ENCODE data around the gene LGALS16.
"Not testable (repeated sequence)": the region's sequence is repeated elsewhere in the genome, so short reads cannot be mapped to it uniquely, and the experiment has no call there.

The LGALS16 gene, protein sequence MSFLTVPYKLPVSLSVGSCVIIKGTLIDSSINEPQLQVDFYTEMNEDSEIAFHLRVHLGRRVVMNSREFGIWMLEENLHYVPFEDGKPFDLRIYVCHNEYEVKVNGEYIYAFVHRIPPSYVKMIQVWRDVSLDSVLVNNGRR

DNA sequence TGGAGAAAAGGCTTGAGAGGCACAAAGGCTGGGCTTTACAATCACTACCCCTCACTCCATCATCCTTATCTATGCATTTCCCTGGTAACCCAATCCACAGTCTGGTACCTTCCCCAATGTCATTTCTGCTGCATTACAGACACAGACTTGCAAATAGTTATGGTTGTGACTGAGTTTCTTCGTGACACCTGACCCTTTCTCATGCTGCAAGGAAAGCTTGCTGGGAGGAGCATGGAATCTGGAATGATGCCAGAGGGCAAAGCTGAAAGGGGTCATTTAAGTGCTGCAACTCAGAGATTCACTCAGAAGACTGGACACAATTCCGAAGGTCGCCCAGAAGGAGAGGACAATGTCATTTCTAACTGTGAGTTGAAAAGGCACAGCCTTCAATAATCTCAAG is at the start of gene LGALS16:
Gene LGALS16, plus strand, starts transcription at position 301 of the 400 bp plus-strand sequence. Its CDS starts 49 bp downstream, at position 350.
- no peak for DNase-seq

DNA sequence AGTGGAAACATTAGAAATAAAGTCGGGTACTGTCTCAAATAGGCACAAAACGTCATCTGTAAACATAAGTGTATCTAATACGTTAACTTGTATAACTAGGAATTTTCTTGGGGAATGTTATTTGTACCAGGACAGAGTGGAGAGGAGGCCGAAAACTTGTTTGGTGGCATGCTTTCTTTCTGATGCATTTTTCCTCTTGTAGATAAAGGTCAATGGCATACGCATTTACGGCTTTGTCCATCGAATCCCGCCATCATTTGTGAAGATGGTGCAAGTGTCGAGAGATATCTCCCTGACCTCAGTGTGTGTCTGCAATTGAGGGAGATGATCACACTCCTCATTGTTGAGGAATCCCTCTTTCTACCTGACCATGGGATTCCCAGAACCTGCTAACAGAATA is 48.7 kb upstream of the LGALS16 start:
- no peak for DNase-seq

DNA sequence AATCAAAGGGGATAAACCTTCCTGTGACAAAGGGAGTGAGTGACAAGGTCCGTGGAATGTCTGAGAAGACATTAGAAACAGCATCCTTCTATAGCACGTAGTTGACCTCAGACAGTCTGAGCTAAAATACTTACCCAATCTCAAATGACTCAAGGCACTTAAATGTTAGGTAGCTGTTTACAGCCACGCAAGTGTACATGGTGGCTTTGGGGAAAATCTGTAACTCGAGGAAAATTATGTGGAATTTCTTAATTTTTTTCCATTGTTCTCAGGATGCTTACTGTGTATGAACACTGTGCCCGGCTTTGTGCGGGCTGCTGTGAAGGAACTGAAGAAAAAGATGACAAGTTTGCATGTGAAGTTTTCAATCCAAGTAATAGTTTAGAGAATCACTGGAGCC is 48.2 kb upstream of the LGALS16 start:
- DNase-seq = no peak

DNA sequence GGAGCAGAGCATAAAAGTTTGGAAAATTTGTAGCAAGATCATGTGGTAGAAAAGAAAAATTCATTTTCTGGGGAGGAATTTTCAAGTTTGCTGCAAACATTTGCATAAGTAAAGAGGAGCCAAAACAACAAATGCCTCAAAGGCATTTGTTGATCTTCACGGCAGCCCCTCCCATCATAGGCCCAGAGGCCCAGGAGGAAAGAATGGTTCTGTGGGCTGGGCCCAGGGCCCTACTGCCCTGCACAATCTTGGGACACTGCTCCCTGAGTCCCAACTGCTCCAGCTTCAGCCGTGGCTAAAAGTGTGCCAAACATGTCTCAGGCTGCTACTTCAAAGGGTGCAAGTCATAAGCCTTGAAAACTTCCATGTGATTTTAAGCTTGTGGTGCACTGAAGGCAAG is 42.1 kb upstream of the LGALS16 start:
- DNase-seq = no peak

DNA sequence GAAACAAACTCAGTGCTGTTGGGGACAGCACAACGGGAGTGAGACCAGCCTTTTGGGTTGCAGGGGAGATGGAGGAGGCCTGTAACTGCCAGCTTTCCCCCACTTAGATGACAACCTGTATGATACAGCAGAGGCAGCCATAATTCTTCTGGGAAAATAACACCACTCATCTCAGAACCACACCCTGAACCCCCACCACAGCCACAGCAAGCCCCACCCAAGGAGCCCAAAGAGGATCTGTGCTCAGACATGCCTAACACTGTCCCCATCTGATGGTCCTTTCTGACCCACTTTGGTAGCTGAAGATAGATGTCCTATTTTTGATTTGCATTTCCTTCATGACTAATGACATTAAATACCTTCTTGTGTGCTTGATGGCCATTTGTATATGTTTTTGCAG is 38.0 kb upstream of the LGALS16 start:
- DNase-seq = no peak

DNA sequence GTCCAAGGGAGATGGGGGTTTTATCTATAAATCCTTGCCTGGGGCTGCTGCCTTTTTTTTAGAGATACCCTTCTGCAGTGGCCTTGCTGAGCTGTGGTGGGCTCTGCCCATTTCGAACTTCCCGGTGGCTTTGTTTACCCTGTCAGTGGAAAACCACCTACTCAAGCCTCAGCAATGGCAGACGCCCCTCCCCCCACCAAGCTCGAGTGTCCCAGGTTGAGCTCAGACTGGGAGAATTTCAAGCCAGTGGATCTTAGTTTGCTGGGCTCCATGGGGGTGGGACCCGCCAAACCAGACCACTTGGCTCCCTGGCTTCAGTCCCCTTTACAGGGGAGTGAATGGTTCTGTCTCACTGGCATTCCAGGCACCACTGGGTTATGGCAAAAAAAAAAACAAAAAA is 31.8 kb upstream of the LGALS16 start:
- DNase-seq = no peak

DNA sequence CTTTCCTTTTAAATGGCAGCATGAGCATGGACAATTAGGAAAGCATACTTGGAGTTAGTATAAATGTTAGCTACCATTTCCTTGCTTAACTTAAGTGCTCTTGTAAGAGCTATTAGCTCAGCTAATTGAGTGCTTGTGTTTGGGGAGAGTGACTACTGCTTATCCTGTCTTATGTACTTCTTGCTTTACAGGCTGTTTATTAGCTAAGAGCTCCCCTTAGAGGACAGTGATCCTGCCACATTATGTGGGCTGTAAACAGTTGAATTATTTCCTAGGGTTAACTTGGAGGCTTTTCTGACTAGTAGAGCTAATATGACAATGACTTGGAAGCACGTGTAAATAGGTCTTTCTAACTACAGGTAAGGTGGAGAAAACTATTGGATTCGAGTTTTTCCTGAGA is 28.1 kb upstream of the LGALS16 start:
- DNase-seq = not testable (repeated sequence)

DNA sequence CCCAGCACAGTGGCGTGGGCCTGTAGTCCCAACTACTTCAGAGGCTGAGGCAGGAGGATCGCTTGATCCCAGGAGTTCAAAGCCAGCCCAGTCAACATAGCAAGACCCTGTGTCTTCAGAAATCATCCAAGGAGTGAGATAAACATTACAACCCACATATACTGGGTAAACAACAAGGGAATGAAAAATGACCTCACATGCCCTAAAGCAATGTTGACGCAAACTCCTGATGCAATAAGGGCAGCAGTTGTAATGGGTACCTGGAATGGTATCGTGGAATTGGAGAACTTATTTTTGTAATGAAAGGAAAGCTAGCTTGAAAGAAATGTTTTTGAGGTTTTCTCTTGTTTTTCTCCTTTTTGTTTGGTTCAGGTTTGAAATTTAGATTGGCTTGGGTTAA is 24.5 kb upstream of the LGALS16 start:
- no peak for DNase-seq

DNA sequence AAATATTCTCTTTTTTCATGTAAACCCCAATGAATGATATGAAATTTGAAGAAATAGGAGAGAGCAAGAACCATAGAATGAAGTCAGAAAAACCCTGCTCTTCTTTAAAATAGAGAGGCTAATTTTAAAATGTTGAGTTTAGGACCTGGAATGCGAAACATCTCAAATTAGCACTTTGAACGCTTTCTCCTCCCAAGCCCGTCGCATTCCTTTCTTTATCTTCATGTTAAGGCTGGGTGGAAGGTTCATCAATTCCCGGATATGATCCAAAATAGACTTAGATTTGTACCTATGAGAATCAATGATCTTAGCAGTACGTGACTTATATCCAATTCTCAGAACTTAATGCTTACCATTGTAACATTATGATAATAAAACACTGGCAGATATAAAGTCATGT is 24.1 kb upstream of the LGALS16 start:
- no peak for DNase-seq

DNA sequence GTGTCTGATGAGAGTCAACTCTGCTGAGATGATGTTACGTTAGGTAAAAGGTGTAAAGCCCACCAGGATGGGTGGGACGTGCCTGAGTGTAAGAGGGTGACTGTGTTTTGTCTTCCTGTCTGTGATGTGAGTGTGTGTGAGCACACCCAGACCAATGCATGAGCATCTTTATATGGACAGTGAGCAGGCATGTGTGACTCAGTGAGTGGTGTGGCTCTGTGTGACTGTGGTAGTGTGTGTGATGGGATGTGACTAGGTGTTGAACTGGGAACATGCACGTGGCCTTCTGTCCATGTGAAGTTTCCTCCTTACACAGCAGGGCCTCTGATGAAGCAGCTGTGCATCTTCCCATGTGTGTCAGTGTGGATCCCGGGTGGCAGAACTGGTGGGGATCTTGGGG is 17.8 kb upstream of the LGALS16 start:
- DNase-seq = no peak

DNA sequence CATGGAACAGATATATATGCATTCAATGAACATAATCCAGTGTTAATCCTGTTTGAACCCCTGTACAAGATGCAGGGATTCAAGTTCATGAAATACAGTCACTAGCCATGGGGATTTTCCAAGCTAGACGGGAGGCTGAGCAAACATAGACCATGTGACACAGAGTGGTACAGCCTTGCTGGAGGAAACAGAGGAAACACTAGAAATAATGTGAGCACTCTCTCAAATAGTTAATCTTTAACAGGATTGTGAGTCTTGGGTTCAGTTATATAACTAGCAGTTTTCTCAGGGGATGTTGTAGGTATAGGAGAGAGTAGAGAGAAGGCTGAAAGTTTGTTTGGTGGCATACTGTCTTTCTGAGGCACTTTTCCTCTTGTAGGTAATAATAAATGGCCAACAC is 13.9 kb upstream of the LGALS16 start:
- no peak for DNase-seq

DNA sequence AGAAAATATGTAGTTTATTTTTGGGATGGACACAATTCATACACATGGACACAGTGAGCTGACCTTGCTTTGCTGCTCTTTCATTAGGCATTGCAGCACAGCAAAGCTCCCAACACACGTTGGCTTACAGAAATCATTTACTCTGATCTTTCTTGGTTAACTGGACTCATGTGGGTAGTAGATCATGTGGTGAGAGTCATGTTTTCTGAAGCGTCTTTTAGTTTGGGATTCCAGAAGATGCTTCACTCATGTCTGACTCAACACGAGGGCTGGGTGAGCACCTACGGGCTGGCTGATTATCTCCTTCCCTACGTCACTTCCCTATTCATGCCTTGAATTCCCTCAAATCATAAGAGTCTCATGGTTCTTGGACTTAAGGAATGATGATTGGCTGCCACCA is 12.1 kb upstream of the LGALS16 start:
- no peak for DNase-seq

DNA sequence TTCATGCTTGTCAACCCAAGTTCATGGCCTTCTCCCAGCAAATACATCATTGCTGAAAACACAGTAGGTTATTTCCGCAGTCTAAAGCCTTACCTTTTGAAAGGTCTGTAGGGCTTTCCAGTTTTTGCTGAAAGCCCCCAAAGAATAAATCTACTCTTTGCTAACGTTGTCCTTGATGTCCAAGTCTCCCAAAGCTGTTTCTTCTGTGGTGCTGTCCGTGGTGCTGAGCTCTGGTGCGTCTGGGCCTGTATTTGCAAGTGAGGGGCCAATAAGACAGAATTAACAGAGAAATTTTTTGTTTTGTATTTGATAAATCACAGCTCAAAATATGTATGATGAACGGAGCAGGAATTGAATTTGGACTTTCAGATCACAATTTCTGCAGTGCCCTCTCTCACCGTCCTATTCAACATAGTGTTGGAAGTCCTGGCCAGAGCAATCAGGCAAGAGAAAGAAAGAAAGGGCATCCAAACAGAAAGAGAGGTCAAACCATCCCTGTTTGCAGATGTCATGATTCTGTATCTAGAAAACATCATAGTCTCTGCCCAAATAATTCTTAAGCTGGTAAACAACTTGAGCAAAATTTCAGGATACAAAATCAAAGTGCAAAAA is 9.8 kb upstream of the LGALS16 start:
- DNase-seq = no peak

DNA sequence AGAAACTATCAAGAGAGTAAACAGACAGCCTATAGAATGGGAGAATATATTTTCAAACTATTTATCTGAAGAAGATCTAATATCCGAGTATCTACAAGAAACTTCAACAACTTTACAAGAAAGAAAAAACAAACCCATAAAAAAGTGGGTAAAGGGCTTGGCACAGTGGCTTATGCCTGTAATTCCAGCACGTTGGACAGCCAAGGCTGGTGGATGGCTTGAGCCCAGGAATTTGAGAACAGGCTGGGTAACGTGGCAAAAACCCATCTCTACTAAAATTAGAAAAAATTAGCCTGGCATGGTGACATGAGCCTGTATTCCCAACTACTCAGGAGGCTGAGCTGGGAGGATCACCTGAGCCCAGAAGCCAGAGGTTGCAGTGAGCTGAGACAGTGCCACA is 7.8 kb upstream of the LGALS16 start:
- no peak for DNase-seq

DNA sequence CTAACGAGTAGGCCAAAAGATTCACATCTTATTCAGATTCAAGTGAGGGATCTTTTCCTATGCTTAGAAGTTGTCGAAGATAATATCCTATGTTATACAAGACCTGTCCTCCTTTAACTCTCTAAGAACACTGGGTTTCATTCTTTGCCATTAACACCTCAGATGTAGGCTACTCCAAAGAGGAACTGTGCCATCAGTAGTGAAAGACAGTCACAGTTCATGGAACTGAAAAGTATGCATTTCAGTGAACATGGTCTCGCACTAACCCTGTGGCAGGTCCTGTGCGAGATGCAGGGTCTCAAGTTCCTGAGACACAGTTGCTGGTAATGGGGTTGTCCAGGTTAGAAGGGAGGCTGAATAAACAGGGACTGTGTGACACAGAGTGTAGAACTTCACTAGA is 4.1 kb downstream of the LGALS16 start:
- no peak for DNase-seq

DNA sequence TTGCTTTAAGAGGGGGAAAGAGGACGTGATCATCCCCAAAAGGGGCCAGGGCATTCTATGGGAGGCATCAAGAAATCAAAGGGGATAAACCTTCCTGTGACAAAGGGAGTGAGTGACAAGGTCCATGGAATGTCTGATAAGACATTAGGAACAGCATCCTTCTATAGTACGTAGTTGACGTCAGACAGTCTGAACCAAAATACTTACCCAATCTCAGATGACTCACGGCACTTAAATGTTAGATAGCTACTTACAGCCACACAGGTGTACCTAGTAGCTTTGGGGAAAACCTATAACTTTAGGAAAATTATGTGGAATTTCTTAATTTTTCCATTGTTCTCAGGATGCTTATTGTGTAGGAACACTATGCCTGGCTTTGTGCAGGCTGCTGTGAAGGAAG is 4.9 kb downstream of the LGALS16 start:
- DNase-seq = no peak

DNA sequence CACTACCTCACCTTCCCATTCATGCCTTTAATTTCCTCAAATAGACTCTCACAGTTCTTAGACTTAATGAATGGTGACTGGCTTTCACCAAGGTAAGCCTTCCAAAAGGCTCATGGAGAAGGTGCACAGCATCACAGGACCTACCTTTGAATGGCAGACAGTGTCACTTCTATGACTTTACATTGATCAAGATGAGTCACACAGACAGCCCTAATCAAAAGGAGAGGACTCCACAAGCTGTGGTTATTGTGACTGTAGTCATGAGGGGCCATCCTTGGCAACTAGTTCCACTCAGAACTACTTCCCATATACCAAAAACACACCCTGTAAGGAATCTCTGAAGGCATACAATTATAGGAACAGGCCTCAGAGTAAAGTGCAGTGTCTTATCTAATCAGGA is 5.9 kb downstream of the LGALS16 start:
- DNase-seq = no peak

DNA sequence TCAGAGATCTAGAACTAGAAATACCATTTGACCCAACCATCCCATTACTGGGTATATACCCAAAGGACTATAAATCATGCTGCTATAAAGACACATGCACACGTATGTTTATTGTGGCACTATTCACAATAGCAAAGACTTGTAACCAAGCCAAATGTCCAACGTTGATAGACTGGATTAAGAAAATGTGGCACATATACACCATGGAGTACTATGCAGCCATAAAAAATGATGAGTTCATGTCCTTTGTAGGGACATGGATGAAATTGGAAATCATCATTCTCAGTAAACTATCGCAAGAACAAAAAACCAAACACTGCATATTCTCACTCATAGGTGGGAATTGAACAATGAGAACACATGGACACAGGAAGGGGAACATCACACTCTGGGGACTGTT is 14.1 kb downstream of the LGALS16 start:
- not testable (repeated sequence) for DNase-seq

DNA sequence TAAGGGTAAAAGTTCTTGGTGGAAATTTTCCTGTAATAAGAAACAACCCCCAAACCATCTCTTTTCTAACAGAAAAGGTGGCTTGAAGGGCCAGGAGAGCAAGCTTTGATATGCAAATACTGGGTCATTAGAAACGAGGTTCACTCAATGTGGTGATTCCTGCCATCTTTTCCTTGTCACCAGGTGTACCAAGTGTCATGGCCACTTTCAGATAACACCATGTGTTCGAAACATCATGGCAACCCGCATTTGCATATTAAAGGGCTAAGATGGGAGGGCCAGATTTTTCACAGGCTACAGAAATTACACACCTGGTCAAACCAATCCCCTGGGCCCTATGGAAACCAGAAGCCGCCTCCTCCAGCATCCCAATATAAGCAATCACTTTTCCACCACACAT is 15.3 kb downstream of the LGALS16 start:
- no peak for DNase-seq

DNA sequence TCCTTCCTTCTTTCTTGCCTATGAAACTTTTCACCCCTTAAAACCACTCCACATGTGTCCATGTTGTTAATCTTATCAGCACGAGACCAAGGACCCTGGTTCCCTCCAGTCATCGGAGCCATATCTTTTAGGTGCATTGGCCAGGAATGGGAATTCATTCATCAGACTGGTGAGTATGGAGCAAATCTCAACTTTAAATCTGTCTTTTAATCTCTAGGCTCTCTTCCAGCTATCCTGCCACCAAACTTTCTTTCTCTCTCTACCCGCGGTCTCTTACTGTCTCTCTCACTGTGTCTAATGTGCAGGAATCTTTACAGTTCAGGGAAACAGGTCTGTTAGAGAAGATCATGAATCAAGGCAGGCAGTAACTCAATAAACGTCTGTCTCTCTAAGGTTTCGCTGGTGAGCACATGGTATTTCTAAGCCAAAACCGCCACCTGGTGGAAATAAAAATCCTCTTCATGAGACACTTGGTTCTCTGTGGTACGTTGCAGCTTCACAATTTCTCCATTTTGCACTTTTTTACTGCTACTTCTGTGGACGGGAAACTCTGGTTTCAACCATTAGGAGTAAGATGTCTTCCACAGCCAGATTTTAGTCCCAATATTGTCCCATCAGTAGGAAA is 16.1 kb downstream of the LGALS16 start:
- DNase-seq = peak; percentile 73

DNA sequence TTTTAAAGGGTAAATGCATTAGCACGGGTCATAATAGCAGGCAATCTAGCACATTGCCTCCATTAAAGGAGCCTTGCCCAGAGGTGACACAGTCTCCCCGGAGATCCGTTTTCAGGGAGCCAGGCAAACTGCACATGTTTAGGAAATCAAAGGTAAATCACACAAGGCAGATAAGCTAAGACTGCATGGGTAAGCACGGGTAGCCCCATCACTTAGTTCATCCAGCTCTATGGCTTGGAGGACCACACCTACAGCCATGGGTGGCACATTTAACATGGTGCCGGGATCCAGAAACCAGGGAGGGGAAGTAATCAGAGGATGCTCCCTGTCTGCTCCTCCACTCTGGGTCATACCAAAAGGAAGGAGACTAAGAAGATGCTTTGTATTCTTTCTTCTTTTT is 16.8 kb downstream of the LGALS16 start:
- no peak for DNase-seq

DNA sequence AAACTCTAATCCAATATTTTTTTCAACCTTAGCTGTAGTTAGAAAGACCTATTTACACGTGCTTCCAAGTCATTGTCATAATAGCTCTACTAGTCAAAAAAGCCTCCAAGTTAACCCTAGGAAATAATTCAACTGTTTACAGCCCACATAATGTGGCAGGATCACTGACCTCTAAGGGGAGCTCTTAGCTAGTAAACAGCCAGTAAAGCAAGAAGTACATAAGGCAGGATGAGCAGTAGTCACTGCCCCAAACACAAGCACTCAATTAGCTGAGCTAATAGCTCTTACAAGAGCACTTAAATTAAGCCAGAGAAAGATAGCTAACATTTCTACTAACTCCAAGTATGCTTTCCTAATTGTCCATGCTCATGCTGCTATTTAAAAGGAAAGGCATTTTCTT is 18.1 kb downstream of the LGALS16 start:
- not testable (repeated sequence) for DNase-seq

DNA sequence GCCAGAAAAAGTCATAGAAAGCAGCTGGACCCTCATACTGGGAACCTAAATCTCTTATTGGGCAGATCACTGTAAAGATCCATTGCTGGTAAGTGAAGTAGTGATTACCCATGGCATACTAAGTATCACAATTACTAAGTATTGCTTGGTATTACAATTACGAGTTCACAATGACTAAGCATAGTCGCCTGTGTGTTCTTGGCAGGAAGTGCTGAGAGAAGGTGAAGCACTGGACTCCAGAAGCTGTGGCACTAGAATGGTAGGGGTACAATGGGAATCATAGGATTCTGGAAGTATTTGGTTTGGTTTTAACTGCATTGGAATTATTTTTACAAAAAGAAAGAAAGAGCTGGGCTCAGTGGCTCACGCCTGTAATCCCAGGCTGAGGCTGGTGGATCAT is 20.3 kb downstream of the LGALS16 start:
- DNase-seq = no peak

DNA sequence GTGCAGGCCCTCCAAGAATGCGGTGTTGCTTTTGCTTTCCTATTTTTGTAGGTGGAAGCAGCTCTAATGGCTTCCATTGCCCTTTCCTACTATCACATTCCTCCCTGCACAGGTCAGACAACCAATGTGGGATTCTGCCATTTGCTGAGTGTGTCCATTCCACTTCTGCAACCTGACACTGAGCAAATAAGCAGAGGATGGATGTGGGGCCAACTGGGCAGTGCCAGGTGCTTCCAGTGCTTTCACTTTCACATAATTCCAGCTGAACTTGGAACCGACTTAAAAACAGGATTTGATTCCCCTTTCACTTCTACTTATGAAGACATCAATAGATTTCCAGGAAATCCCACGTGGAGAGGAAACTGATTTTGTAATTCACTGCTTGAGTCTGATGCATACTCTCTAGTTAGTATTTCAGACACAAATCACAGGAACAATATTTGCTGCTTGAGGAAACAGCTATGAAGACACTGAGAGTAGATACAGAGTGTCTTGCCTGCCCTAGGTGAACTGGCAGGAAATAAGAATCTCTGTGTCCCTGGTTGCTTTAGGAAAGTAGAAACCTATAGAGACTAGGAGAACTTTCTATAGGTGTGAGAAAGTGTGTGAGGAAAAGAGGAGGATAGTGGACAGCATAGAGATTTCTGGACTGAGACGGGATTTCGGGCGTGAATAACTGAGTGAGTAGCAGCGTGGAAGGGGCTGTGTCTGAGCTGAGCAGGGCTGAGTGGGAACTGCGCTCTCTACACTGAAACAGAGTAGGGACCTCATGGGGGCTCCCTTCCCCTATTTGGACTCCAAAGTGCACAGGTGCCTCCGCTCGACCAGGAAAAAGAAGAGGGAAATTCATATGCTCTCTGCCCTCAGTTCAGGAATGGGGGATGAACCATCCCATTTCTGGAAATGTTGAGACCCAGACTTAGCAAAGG is 22.5 kb downstream of the LGALS16 start:
- DNase-seq = no peak

All from midbrain (tissue), 1 donor.